Ishikawa (cell line): Measurements from ENCODE around the gene FAM177A1.

ENCODE experiments used
- CEBPB ChIP-seq: IDR thresholded peaks from 2 replicates; pipeline ENCODE4 v1.6.1; 2012
- CREB1 ChIP-seq: IDR thresholded peaks from 2 replicates; pipeline ENCODE4 v1.6.1; 2012; ENCODE audit warnings: low read depth
- EGR1 ChIP-seq: IDR thresholded peaks from 2 replicates; pipeline ENCODE4 v1.6.1; 2012
- EP300 ChIP-seq: IDR thresholded peaks from 2 replicates; pipeline ENCODE4 v1.6.1; 2012; ENCODE audit warnings: borderline replicate concordance
- FOXM1 ChIP-seq: IDR thresholded peaks from 2 replicates; pipeline ENCODE4 v1.6.1; 2012; ENCODE audit warnings: low read depth, borderline replicate concordance
- NFIC ChIP-seq: IDR thresholded peaks from 2 replicates; pipeline ENCODE4 v1.6.1; 2012
- RAD21 ChIP-seq: IDR thresholded peaks from 2 replicates; pipeline ENCODE4 v1.6.1; 2012; ENCODE audit warnings: low read depth
- TAF1 ChIP-seq: IDR thresholded peaks from 2 replicates; pipeline ENCODE4 v1.6.1; 2012; ENCODE audit warnings: low read depth, mild to moderate bottlenecking
- TCF12 ChIP-seq: IDR thresholded peaks from 2 replicates; pipeline ENCODE4 v1.6.1; 2012; ENCODE audit warnings: low read depth
- TEAD4 ChIP-seq: IDR thresholded peaks from 2 replicates; pipeline ENCODE4 v1.6.1; 2012
- YY1 ChIP-seq: IDR thresholded peaks from 2 replicates; pipeline ENCODE4 v1.6.1; 2012; ENCODE audit warnings: low read depth
- ZBTB7A ChIP-seq: IDR thresholded peaks from 2 replicates; pipeline ENCODE4 v1.6.1; 2012; ENCODE audit warnings: low read depth
- TF ChIP-seq, protein P1 (sequence below): IDR thresholded peaks from 2 replicates; pipeline ENCODE4 v1.6.1; 2012
- TF ChIP-seq, protein P2 (sequence below): IDR thresholded peaks from 2 replicates; pipeline ENCODE4 v1.6.1; 2012; ENCODE audit warnings: low read depth, mild to moderate bottlenecking
- TF ChIP-seq, protein P3 (sequence below): IDR thresholded peaks from 2 replicates; pipeline ENCODE4 v1.6.1; 2012

Gene FAM177A1, protein sequence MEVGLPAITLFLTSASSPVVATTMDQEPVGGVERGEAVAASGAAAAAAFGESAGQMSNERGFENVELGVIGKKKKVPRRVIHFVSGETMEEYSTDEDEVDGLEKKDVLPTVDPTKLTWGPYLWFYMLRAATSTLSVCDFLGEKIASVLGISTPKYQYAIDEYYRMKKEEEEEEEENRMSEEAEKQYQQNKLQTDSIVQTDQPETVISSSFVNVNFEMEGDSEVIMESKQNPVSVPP

DNA sequence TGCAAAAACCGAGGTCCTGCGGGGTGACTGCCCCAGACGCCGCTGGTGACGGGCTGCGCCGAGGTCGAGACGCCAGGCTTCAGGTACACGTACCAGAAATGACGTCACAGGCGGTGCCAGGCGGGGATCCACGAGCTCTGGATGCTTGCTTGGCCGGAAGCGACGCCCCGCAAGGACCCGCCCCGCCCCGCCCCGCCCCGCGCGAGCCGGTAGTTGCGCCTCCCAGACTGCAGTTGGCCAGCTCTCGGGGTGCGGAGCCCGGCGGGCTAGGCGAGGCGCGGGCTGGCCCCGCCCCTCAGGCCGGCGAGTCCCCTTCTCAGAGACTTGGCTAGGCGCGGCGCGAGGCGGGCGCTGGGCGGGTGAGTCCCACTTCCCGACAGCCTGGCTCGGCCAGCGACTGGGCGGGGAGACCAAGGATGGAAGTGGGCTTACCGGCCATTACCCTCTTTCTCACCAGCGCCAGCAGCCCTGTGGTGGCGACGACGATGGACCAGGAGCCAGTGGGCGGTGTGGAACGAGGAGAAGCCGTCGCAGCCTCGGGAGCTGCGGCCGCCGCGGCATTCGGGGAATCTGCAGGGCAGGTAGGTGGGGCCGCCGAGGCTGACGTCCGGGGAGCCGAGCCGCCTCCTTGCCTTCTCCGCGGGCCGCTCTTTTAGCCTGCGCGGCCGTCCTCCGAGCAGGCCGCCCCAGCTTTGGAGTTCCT is at the start of gene FAM177A1:
Gene FAM177A1, plus strand, starts transcription at position 225 of the 703 bp plus-strand sequence. Its CDS starts 192 bp downstream, at position 417.
- peak; percentile 90 for TF ChIP-seq TAF1
- TF ChIP-seq CREB1 = peak; percentile 87
- TF ChIP-seq TEAD4 = peak; percentile 42; the same call in 1 of the 2 replicates
- TF ChIP-seq, protein P1, sequence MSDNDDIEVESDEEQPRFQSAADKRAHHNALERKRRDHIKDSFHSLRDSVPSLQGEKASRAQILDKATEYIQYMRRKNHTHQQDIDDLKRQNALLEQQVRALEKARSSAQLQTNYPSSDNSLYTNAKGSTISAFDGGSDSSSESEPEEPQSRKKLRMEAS = peak; percentile 49
- TF ChIP-seq, protein P2, sequence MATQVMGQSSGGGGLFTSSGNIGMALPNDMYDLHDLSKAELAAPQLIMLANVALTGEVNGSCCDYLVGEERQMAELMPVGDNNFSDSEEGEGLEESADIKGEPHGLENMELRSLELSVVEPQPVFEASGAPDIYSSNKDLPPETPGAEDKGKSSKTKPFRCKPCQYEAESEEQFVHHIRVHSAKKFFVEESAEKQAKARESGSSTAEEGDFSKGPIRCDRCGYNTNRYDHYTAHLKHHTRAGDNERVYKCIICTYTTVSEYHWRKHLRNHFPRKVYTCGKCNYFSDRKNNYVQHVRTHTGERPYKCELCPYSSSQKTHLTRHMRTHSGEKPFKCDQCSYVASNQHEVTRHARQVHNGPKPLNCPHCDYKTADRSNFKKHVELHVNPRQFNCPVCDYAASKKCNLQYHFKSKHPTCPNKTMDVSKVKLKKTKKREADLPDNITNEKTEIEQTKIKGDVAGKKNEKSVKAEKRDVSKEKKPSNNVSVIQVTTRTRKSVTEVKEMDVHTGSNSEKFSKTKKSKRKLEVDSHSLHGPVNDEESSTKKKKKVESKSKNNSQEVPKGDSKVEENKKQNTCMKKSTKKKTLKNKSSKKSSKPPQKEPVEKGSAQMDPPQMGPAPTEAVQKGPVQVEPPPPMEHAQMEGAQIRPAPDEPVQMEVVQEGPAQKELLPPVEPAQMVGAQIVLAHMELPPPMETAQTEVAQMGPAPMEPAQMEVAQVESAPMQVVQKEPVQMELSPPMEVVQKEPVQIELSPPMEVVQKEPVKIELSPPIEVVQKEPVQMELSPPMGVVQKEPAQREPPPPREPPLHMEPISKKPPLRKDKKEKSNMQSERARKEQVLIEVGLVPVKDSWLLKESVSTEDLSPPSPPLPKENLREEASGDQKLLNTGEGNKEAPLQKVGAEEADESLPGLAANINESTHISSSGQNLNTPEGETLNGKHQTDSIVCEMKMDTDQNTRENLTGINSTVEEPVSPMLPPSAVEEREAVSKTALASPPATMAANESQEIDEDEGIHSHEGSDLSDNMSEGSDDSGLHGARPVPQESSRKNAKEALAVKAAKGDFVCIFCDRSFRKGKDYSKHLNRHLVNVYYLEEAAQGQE = no peak
- no peak for TF ChIP-seq NFIC
- TF ChIP-seq, protein P3, sequence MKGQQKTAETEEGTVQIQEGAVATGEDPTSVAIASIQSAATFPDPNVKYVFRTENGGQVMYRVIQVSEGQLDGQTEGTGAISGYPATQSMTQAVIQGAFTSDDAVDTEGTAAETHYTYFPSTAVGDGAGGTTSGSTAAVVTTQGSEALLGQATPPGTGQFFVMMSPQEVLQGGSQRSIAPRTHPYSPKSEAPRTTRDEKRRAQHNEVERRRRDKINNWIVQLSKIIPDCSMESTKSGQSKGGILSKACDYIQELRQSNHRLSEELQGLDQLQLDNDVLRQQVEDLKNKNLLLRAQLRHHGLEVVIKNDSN = no peak
- no peak for TF ChIP-seq RAD21
- TF ChIP-seq CEBPB = no peak
- TF ChIP-seq YY1 = peak; percentile 60
- no peak for TF ChIP-seq FOXM1
- no peak; the same call in 1 of the 2 replicates for TF ChIP-seq EP300
- peak; percentile 31; the same call in 1 of the 2 replicates for TF ChIP-seq TCF12
- TF ChIP-seq ZBTB7A = no peak
- no peak for TF ChIP-seq EGR1

GRCh38 chr14:34997762-34998161 is 48.3 kb upstream of the FAM177A1 start:
- TF ChIP-seq YY1 = no peak
- no peak for TF ChIP-seq ZBTB7A

DNA sequence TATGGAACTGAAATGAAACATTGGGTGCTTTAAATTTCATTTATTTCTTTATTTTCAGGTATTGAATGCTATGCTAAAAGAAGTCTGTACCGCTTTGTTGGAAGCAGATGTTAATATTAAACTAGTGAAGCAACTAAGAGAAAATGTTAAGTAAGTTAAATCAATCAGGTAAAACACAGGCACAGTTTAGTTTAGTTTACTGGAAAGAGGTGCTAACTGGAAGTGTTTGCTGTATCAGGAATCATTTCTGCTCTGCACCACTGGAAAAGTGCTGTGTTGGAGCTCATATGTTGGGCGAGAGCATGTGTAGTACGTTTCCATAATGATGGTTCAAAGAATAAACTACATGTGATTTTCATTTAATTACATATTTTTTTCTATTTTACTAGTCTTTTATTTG is 46.6 kb upstream of the FAM177A1 start:
- no peak for TF ChIP-seq RAD21
- TF ChIP-seq EGR1 = no peak
- no peak for TF ChIP-seq CEBPB
- TF ChIP-seq, protein P2 = no peak
- TF ChIP-seq TCF12 = no peak
- TF ChIP-seq EP300 = no peak
- TF ChIP-seq FOXM1 = no peak
- TF ChIP-seq, protein P3 = no peak
- no peak for TF ChIP-seq TAF1
- no peak for TF ChIP-seq NFIC
- TF ChIP-seq ZBTB7A = no peak
- no peak for TF ChIP-seq YY1
- TF ChIP-seq CREB1 = no peak
- TF ChIP-seq, protein P1 = no peak
- no peak for TF ChIP-seq TEAD4

DNA sequence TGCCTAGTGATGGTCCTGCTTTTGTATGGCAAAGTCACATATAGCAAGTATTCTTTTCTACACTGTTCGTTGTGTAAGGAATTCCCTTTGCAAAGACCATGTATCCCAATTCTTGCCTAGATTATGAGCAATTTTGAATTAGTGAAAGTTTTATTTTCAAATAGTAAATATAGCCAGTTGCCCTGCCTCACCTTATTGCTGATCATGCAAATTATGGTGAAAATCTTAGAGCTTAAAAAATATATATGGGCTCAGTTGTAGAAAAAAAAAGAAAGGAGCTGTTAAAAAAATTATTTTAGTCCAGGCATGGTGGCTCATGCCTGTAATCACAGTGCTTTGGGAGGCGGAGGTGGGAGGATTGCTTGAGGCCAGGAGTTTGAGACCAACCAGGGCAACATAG is 44.5 kb upstream of the FAM177A1 start:
- TF ChIP-seq ZBTB7A (no peak), TAF1 (no peak), CEBPB (no peak), YY1 (no peak), EGR1 (no peak), TCF12 (no peak)
- TF ChIP-seq, protein P3 = no peak
- TF ChIP-seq, protein P1 = no peak
- TF ChIP-seq, protein P2 = no peak
